Measurements from ENCODE around the gene STMN3.

Gene STMN3

GRCh38 chr20:63627129-63627750, 26.0 kb downstream of the STMN3 start:
- no peaks in the 10 kb centered on the region for H3K36me3 ChIP-seq (ENCODE audit: control insufficient read depth, insufficient read depth, low read length)
- peak overlapping the region; percentile 90 for H3K9ac ChIP-seq (ENCODE audit: low read length)
- no peaks in the 10 kb centered on the region for H3K27me3 ChIP-seq (ENCODE audit: control insufficient read depth, insufficient read depth, low read length)
- H3K4me3 ChIP-seq (ENCODE audit: low read length), result peak overlapping the region; percentile 96
- H3K4me1 ChIP-seq (ENCODE audit: control insufficient read depth, insufficient read depth, low read length), result no peaks in the 10 kb centered on the region
- peak overlapping the region; percentile 91 for H3K27ac ChIP-seq (ENCODE audit: low read depth, low read length)

DNA sequence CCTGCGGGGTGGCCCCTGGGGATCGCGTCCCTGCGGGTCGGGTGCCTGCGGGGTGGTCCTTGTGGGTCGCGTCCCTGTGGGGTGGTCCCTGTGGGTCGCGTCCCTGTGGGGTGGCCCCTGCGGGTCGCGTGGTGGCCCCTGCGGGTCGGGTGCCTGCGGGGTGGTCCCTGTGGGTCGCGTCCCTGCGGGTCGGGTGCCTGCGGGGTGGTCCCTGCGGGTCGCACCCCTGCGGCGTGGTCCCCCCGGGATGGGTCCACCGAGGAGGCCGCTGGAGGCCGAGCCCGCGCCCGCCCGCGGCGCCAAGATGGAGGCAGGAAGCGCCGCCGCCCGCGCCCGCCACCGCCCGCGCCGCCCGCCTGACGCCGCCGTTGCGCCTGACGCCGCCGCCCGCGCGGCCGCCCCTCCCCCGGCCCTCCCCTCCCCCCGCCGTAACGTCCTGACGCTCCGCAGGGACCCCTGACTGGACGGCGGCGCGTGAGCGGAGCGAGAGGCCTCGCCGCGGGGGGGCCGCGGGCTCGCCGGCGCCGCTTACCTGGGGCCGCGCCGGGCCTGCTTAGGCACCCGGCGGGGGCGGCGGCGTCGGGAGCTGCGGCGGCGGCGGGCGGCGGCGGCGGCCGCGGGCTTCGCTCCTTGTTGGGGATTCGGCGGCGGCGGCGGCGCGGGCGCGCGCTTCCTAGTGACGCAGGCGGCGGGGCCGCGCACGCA, 26.6 kb downstream of the STMN3 start, which contains the start of gene GMEB2:
Gene GMEB2, minus strand, starts transcription at position 678 of the 705 bp plus-strand sequence. CDS start 7,704 bp downstream, outside the sequence.
- peak within 1 kb of the TSS; percentile 90 for H3K9ac ChIP-seq (ENCODE audit: low read length)
- peak within 1 kb of the TSS; percentile 96 for H3K4me3 ChIP-seq (ENCODE audit: low read length)
- no peaks in the 10 kb centered on the region for H3K27me3 ChIP-seq (ENCODE audit: control insufficient read depth, insufficient read depth, low read length)
- no peaks in the 10 kb centered on the region for H3K4me1 ChIP-seq (ENCODE audit: control insufficient read depth, insufficient read depth, low read length)
- H3K36me3 ChIP-seq (ENCODE audit: control insufficient read depth, insufficient read depth, low read length), result no peaks in the 10 kb centered on the region
- H3K27ac ChIP-seq (ENCODE audit: low read depth, low read length), result peak within 1 kb of the TSS; percentile 95

GRCh38 chr20:63625771-63626423, 27.3 kb downstream of the STMN3 start:
- Histone ChIP-seq H3K27me3 (ENCODE audit: control insufficient read depth, insufficient read depth, low read length) (no peaks in the 10 kb centered on the region), H3K9ac (ENCODE audit: low read length) (peak overlapping the region; percentile 80), H3K36me3 (ENCODE audit: control insufficient read depth, insufficient read depth, low read length) (no peaks in the 10 kb centered on the region), H3K4me3 (ENCODE audit: low read length) (peak overlapping the region; percentile 81), H3K27ac (ENCODE audit: low read depth, low read length) (peak overlapping the region; percentile 95), H3K4me1 (ENCODE audit: control insufficient read depth, insufficient read depth, low read length) (no peaks in the 10 kb centered on the region)

GRCh38 chr20:63624486-63624885, 28.7 kb downstream of the STMN3 start:
- Histone ChIP-seq H3K27ac (ENCODE audit: low read depth, low read length) (no peak overlapping the region), H3K27me3 (ENCODE audit: control insufficient read depth, insufficient read depth, low read length) (no peaks in the 10 kb centered on the region), H3K4me1 (ENCODE audit: control insufficient read depth, insufficient read depth, low read length) (no peaks in the 10 kb centered on the region), H3K9ac (ENCODE audit: low read length) (no peak overlapping the region), H3K36me3 (ENCODE audit: control insufficient read depth, insufficient read depth, low read length) (no peaks in the 10 kb centered on the region), H3K4me3 (ENCODE audit: low read length) (no peak overlapping the region)

DNA sequence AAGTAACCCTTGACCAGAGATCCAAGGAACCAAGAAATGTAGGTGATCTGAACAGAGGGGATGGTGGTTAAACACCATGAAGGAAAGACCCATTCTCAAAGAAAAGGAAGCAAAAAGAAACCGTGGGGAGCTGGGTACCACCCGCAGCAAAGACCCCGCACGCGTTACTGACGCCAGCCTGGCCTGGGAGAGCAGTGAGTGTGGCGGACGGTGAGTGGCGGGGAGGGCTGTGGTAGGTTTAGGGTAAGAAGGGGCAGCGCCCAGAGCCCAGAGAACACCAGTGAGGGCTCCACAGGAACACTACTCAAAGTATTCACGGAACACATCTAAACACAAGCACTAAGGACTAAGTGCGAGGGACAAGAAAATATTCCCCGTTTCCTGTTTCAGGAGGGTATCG, 30.5 kb downstream of the STMN3 start:
- Histone ChIP-seq H3K27me3 (ENCODE audit: control insufficient read depth, insufficient read depth, low read length) (no peaks in the 10 kb centered on the region), H3K27ac (ENCODE audit: low read depth, low read length) (no peak overlapping the region), H3K4me3 (ENCODE audit: low read length) (no peak overlapping the region), H3K36me3 (ENCODE audit: control insufficient read depth, insufficient read depth, low read length) (peaks cover 13% of the 10 kb centered on the region), H3K9ac (ENCODE audit: low read length) (no peak overlapping the region), H3K4me1 (ENCODE audit: control insufficient read depth, insufficient read depth, low read length) (no peaks in the 10 kb centered on the region)

DNA sequence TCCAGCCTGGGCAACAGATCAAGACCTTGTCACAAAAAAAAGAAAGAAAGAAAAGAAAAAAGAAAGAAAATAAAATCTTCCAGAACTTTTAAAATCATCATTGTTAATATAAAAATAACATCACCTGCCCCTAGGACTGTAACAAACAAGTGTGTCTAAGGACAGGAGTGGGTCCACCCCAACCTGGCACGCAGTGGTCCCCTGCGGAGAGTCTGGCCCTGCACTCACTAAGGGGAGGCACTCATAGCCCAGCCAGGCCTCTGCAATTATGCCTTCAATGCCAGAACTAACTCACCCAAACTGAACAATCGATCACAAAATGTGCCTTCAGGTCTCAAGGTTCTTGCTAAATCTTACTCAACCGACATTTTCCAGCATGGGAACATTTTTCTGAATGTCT, 31.1 kb downstream of the STMN3 start:
- Histone ChIP-seq H3K27ac (ENCODE audit: low read depth, low read length) (no peak overlapping the region), H3K4me3 (ENCODE audit: low read length) (no peak overlapping the region), H3K9ac (ENCODE audit: low read length) (no peak overlapping the region), H3K4me1 (ENCODE audit: control insufficient read depth, insufficient read depth, low read length) (no peaks in the 10 kb centered on the region), H3K27me3 (ENCODE audit: control insufficient read depth, insufficient read depth, low read length) (no peaks in the 10 kb centered on the region), H3K36me3 (ENCODE audit: control insufficient read depth, insufficient read depth, low read length) (peaks cover 15% of the 10 kb centered on the region)

GRCh38 chr20:63620991-63621390, 32.2 kb downstream of the STMN3 start:
- peaks cover 17% of the 10 kb centered on the region for H3K36me3 ChIP-seq (ENCODE audit: control insufficient read depth, insufficient read depth, low read length)
- no peak overlapping the region for H3K9ac ChIP-seq (ENCODE audit: low read length)
- no peak overlapping the region for H3K27ac ChIP-seq (ENCODE audit: low read depth, low read length)
- no peaks in the 10 kb centered on the region for H3K4me1 ChIP-seq (ENCODE audit: control insufficient read depth, insufficient read depth, low read length)
- H3K4me3 ChIP-seq (ENCODE audit: low read length), result no peak overlapping the region
- H3K27me3 ChIP-seq (ENCODE audit: control insufficient read depth, insufficient read depth, low read length), result no peaks in the 10 kb centered on the region

DNA sequence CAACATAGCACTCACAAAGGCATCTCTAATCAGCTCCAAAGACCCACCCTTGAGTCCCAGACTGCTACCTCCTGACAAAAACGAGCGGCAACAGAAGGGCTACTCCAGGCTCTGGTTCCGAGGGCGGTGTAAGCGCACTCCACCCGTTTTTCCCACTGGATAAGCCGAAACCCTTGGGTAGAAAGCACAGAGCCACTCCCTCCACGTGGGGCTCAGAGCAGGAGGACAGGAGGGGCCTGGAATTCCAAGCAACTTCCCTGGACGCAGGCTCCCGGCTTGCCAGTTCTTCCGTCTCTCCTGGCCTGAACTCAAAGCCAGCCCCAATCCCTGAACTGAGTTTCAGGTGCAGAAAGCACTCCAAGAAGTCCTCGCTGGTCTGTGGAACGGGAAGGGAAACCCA, 33.7 kb downstream of the STMN3 start:
- H3K4me3 ChIP-seq (ENCODE audit: low read length), result no peak overlapping the region
- H3K4me1 ChIP-seq (ENCODE audit: control insufficient read depth, insufficient read depth, low read length), result no peaks in the 10 kb centered on the region
- H3K9ac ChIP-seq (ENCODE audit: low read length), result no peak overlapping the region
- peaks cover 17% of the 10 kb centered on the region for H3K36me3 ChIP-seq (ENCODE audit: control insufficient read depth, insufficient read depth, low read length)
- no peak overlapping the region for H3K27ac ChIP-seq (ENCODE audit: low read depth, low read length)
- no peaks in the 10 kb centered on the region for H3K27me3 ChIP-seq (ENCODE audit: control insufficient read depth, insufficient read depth, low read length)

DNA sequence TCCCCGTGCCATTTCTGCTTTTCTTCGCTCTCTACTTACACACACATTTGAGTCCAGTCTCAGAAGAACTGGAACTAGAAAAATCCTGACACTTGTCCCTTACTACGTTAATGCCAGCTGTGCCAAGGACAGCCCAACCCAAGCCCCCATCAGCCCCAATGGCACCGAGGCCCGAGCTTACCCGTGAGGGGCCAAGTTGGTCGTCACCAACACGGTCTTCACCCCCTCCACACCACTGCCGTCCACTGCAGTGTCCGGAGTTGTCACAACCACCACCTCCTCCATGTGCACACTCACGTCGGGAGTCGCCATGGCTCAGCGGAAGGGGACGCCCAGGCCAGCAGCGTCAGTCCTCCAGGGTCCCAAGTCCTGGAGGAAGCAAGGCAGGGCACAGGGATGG, 34.1 kb downstream of the STMN3 start:
- no peak overlapping the region for H3K27ac ChIP-seq (ENCODE audit: low read depth, low read length)
- H3K4me3 ChIP-seq (ENCODE audit: low read length), result no peak overlapping the region
- peaks cover 17% of the 10 kb centered on the region for H3K36me3 ChIP-seq (ENCODE audit: control insufficient read depth, insufficient read depth, low read length)
- H3K27me3 ChIP-seq (ENCODE audit: control insufficient read depth, insufficient read depth, low read length), result no peaks in the 10 kb centered on the region
- no peaks in the 10 kb centered on the region for H3K4me1 ChIP-seq (ENCODE audit: control insufficient read depth, insufficient read depth, low read length)
- H3K9ac ChIP-seq (ENCODE audit: low read length), result no peak overlapping the region

DNA sequence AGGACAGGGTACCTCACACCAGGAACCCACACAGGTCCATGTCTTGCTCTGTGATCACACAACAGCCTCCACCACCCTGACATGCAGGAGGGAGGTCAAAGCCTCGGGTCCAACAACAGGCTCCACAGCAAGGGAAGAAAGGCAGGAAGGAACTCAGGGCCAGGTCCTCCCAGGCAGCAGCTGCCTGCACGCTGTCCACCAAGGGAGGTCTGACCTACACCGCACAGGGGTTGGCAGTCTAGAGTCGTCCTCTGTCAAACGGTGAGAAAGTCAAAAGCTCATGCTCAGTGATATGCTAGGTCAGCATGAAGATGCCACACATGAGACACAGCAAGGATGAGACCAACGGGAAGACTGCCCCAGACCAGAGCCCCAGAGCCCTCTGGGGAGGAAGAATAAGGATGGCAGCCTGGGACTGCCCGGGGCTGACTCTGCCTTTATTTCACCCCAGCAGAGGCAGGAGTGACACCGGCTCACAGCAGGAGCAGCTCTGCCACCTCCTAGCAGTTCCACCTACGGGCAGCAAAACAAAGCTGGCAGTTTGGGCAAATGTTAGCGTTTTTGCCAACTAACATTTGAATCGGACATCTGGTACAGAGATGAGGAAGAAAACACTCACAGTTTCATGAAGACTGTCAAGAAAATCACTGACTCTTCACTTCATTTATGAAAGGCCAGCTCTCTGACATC, 34.8 kb downstream of the STMN3 start:
- Histone ChIP-seq H3K27ac (ENCODE audit: low read depth, low read length) (no peak overlapping the region), H3K4me1 (ENCODE audit: control insufficient read depth, insufficient read depth, low read length) (no peaks in the 10 kb centered on the region), H3K4me3 (ENCODE audit: low read length) (no peak overlapping the region), H3K27me3 (ENCODE audit: control insufficient read depth, insufficient read depth, low read length) (no peaks in the 10 kb centered on the region), H3K9ac (ENCODE audit: low read length) (no peak overlapping the region), H3K36me3 (ENCODE audit: control insufficient read depth, insufficient read depth, low read length) (peaks cover 17% of the 10 kb centered on the region)

- Histone ChIP-seq H3K27me3 (ENCODE audit: control insufficient read depth, insufficient read depth, low read length) (no peaks in the 10 kb centered on the region), H3K4me3 (ENCODE audit: low read length) (no peak overlapping the region), H3K9ac (ENCODE audit: low read length) (no peak overlapping the region), H3K36me3 (ENCODE audit: control insufficient read depth, insufficient read depth, low read length) (peaks cover 17% of the 10 kb centered on the region), H3K27ac (ENCODE audit: low read depth, low read length) (no peak overlapping the region), H3K4me1 (ENCODE audit: control insufficient read depth, insufficient read depth, low read length) (no peaks in the 10 kb centered on the region)
These were observed 35.4 kb downstream of the STMN3 start for GRCh38 chr20:63617876-63618265.

DNA sequence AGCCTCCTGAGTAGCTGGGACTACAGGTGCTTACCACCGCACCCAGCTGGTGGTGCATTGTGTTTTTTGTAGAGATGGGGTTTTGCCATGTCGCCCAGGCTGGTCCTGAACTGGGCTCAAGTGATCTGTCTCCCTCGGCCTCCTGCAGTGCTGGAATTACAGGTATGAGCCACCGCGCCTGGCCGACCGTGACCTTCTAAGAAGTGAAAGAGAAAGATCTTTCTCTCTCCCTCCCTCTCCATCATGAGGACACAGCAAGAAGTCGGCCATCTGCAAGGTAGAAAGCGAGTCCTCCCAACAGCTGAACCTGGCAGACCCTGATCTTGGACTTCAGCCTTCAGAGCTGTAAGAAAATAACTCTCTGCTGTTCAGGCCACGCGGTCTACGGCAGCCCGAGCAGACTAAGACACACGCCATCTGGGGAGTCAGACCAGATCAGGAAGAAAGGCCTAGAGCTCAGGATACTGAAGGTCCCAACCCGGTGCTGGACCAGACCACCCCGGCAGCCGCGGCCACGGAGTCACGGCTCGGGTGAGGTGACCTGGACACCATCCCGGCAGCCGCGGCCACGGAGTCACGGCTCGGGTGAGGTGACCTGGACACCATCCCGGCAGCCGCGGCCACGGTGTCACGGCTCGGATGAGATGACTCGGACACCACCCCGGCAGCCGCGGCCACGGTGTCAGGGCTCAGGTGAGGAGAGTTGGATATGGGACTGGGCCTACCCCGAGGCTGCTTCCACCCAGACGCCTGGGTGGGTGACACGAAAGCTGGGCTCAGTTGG, 35.9 kb downstream of the STMN3 start:
- Histone ChIP-seq H3K9ac (ENCODE audit: low read length) (no peak overlapping the region), H3K27ac (ENCODE audit: low read depth, low read length) (no peak overlapping the region), H3K27me3 (ENCODE audit: control insufficient read depth, insufficient read depth, low read length) (no peaks in the 10 kb centered on the region), H3K36me3 (ENCODE audit: control insufficient read depth, insufficient read depth, low read length) (peaks cover 17% of the 10 kb centered on the region), H3K4me1 (ENCODE audit: control insufficient read depth, insufficient read depth, low read length) (no peaks in the 10 kb centered on the region), H3K4me3 (ENCODE audit: low read length) (no peak overlapping the region)
